ENCODE measurements around the gene SARS1.

GRCh38 chr1:109269212-109269980 lies 55.7 kb downstream of the SARS1 start:
- TF ChIP-seq CTCF (IDR thresholded peaks at IDR 0.05) (no peak), POLR2A (IDR thresholded peaks at IDR 0.05) (no peak)

All from tibial nerve (tissue), 3 donors.